Ovary (tissue), 9 donors: ENCODE measurements around the gene C11orf68. TPM values are rescaled to one million over a fixed set of nuclear protein-coding genes. Genes with fewer than 3 reads are reported as not detected.

Experiments used
- DNase-seq, 5 donors: peaks; one replicate each; pipeline ENCODE4 v3.0.0-alpha.2; 2019 to 2020
- H3K27ac ChIP-seq, 2 donors: fragments of 200-600 bp; one replicate each; pipeline versions ENCODE4 v1.5.1 to v1.8.0; 2019 to 2022
- H3K27me3 ChIP-seq: fragments of 200-600 bp; one replicate; pipeline ENCODE4 v1.8.0; 2022
- H3K36me3 ChIP-seq: fragments of 200-600 bp; sonication (generic); one replicate; pipeline ENCODE4 v1.5.1; 2019
- H3K4me1 ChIP-seq: one replicate; pipeline ENCODE4 v1.8.1; 2013; ENCODE audit warnings: mild to moderate bottlenecking, moderate library complexity; ENCODE audit not compliant: insufficient read depth
- H3K4me3 ChIP-seq: fragments of 200-600 bp; sonication (generic); one replicate; pipeline ENCODE4 v1.5.1; 2017
- H3K9me3 ChIP-seq, 2 donors: fragments of 200-600 bp in 1 of 2; sonication (generic) in 1 of 2; one replicate each; pipeline versions ENCODE4 v1.5.1 to v1.8.1; 2013 to 2019; ENCODE audit warnings: mild to moderate bottlenecking in 1 of 2, moderate library complexity in 1 of 2
- CTCF ChIP-seq, 3 donors: fragments of 450-650 bp in 2 of 3; fragments of 200-600 bp in 1 of 3; IDR thresholded peaks; one replicate each; pipeline versions ENCODE4 v1.5.1 to v1.8.0; 2016 to 2022; ENCODE audit warnings: antibody characterized with exemption in 3 of 3, mild to moderate bottlenecking in 1 of 3
- EP300 ChIP-seq: sonication (generic); formaldehyde crosslinking; IDR thresholded peaks from one replicate; pipeline ENCODE4 v1.6.1; 2017; ENCODE audit warnings: antibody characterized with exemption
- POLR2A ChIP-seq: fragments of 450-650 bp; IDR thresholded peaks from one replicate; pipeline ENCODE4 v1.6.1; 2017; ENCODE audit warnings: antibody characterized with exemption, mild to moderate bottlenecking, moderate library complexity
- WGBS, 3 donors: extraction: QIAGEN DNeasy Blood & Tissue Kit in 1 of 3; methylation state at CpG; one replicate each; pipeline versions ENCODE4 v1.1.5 to v1.1.7; 2013 to 2017; 5-methylcytosine and 5-hydroxymethylcytosine counted together
- intact Hi-C, 4 donors: fragments of 100-400 bp; cut with DNase I; formaldehyde crosslinking; loops; one replicate each; pipeline versions ENCODE4 v1.11.0 to v1.15.1; 2022 to 2023
- polyA plus RNA-seq, 2 donors: library from polyadenylated mRNA; stranded (reverse); fragments of 200-250 nt in 1 of 2; fragments of 350-450 nt in 1 of 2; fragmentation: Illumina TruSeq in 1 of 2; extraction: RNeasy Lipid Tissue Mini Kit (QIAGEN cat#74804) in 1 of 2; gene quantifications; one replicate each; pipeline ENCODE4 v1.2.3, GENCODE V29; 2013 to 2014
- total RNA-seq, 7 donors: library from RNA; depleted of rRNA in 2 of 7; stranded (reverse); fragments of >200 nt in 2 of 7; fragmentation: NEBNext Ultra II Directional in 3 of 7; extraction: Animal tissue kit (Norgen Biotek cat#: 25700) in 3 of 7; gene quantifications; one replicate each; pipeline versions ENCODE4 v1.1.0 to v1.2.4, GENCODE V29; 2016 to 2023
- donor health status: DM: no; HTN: no; CAD: no; lungs with moderate emphysema.
- donor health status: DM: no; HTN: no; CAD: no.
- donor health status: Bipolar disorder and iron deficiency.
- donor health status: DM: yes; HTN: yes; CAD: no.
- donor health status: DM: no; HTN: no; CAD: no.
- donor health status: DM: yes; HTN: yes; CAD: no.

Gene C11orf68
- total and polyA plus RNA-seq, 9 donors, result 13.7 to 70.5 (median 38.4) TPM

GRCh38 chr11:65868076-65868667 lies 50.7 kb downstream of the C11orf68 start:
- Histone ChIP-seq H3K36me3 (no peaks in the 10 kb centered on the region), H3K27me3 (no peaks in the 10 kb centered on the region), H3K9me3 (no peaks in the 10 kb centered on the region), H3K4me1 (peaks cover 2% of the 10 kb centered on the region), H3K4me3 (no peak overlapping the region), H3K27ac (no peak overlapping the region)
- DNase-seq, result peak in 3 of 5 donors; percentile 28 to 60 (median 53)
- intact Hi-C loops, result no loop called here
- TF ChIP-seq EP300, result no peak
- no peak for TF ChIP-seq POLR2A
- TF ChIP-seq CTCF (IDR thresholded peaks at IDR 0.05), result no peak
- 75 to 89% (median 79%) methylated on average over 18 to 19 of the region's 19 CpGs for WGBS, 3 donors

- no peak overlapping the region for H3K27ac ChIP-seq
- 53 to 60% (median 54%) methylated on average over 29 of the region's 29 CpGs for WGBS, 3 donors
- DNase-seq, result peak in 3 of 5 donors; percentile 38 to 49 (median 47)
- H3K27me3 ChIP-seq, result no peaks in the 10 kb centered on the region
- no peaks in the 10 kb centered on the region for H3K36me3 ChIP-seq
- H3K9me3 ChIP-seq, result no peaks in the 10 kb centered on the region
- intact Hi-C loops, result no loop called here
- TF ChIP-seq POLR2A (no peak), EP300 (no peak), CTCF (IDR thresholded peaks at IDR 0.05) (no peak)
- H3K4me1 ChIP-seq, result peaks cover 2% of the 10 kb centered on the region
- H3K4me3 ChIP-seq, result no peak overlapping the region
Measured at GRCh38 chr11:65867284-65868071, 51.4 kb downstream of the C11orf68 start.

Other genes with a start within 250 kb of the C11orf68 start
- 100 to 1,000 TPM in 1 of 7 donors, 10 to 100 TPM in 6; 64.5 to 110 (median 78.2) TPM for gene KAT5, start 206.8 kb downstream of the C11orf68 start, total RNA-seq
- gene KAT5, start 206.8 kb downstream of the C11orf68 start, polyA plus RNA-seq, result 10 to 100 TPM; 56.1 to 67.0 TPM
- gene RNASEH2C, start 198.3 kb downstream of the C11orf68 start, total RNA-seq, result 100 to 1,000 TPM in 1 of 7 donors, 10 to 100 TPM in 6; 42.5 to 154 (median 49.7) TPM
- gene RNASEH2C, start 198.3 kb downstream of the C11orf68 start, polyA plus RNA-seq, result 10 to 100 TPM; 17.9 to 67.2 TPM
- gene AP5B1, start 138.1 kb downstream of the C11orf68 start, total RNA-seq, result 10 to 100 TPM in 2 of 7 donors, 1 to 10 TPM in 5; 4.6 to 14.7 (median 8.6) TPM
- 1 to 10 TPM; 2.3 to 6.6 TPM for gene AP5B1, start 138.1 kb downstream of the C11orf68 start, polyA plus RNA-seq
- gene OVOL1, start 132.0 kb downstream of the C11orf68 start, total RNA-seq, result 1 to 10 TPM in 1 of 7 donors, under 1 TPM in 2, not detected in 4; 0.24 to 3.6 (median 0.31) TPM
- not detected for gene OVOL1, start 132.0 kb downstream of the C11orf68 start, polyA plus RNA-seq
- 1 to 10 TPM in 4 of 7 donors, under 1 TPM in 2, not detected in 1; 0.66 to 3.0 (median 1.6) TPM for gene SNX32, start 85.1 kb downstream of the C11orf68 start, total RNA-seq
- under 1 TPM; 0.40 to 0.80 TPM for gene SNX32, start 85.1 kb downstream of the C11orf68 start, polyA plus RNA-seq
- 100 to 1,000 TPM; 215 to 585 (median 476) TPM for gene CFL1, start 60.9 kb downstream of the C11orf68 start, total RNA-seq
- gene CFL1, start 60.9 kb downstream of the C11orf68 start, polyA plus RNA-seq, result 100 to 1,000 TPM; 327 to 693 TPM
- gene MUS81, start 58.6 kb downstream of the C11orf68 start, total RNA-seq, result 10 to 100 TPM; 36.9 to 87.0 (median 55.7) TPM
- gene MUS81, start 58.6 kb downstream of the C11orf68 start, polyA plus RNA-seq, result 10 to 100 TPM; 15.9 to 55.9 TPM
- gene EFEMP2, start 46.3 kb downstream of the C11orf68 start, total RNA-seq, result 100 to 1,000 TPM in 5 of 7 donors, 10 to 100 TPM in 2; 48.2 to 172 (median 144) TPM
- gene EFEMP2, start 46.3 kb downstream of the C11orf68 start, polyA plus RNA-seq, result 100 to 1,000 TPM in 1 of 2 donors, 10 to 100 TPM in 1; 46.6 to 109 TPM
- gene CTSW, start 39.2 kb downstream of the C11orf68 start, total RNA-seq, result 1 to 10 TPM in 2 of 7 donors, under 1 TPM in 5; 0.30 to 1.3 (median 0.81) TPM
- under 1 TPM; 0.75 to 0.91 TPM for gene CTSW, start 39.2 kb downstream of the C11orf68 start, polyA plus RNA-seq
- 10 to 100 TPM; 32.5 to 71.7 (median 44.2) TPM for gene FIBP, start 30.6 kb downstream of the C11orf68 start, total RNA-seq
- gene FIBP, start 30.6 kb downstream of the C11orf68 start, polyA plus RNA-seq, result 10 to 100 TPM; 40.1 to 74.2 TPM
- 10 to 100 TPM; 31.5 to 85.0 (median 58.1) TPM for gene CCDC85B, start 28.4 kb downstream of the C11orf68 start, total RNA-seq
- 10 to 100 TPM in 1 of 2 donors, not detected in 1; 41.5 TPM for gene CCDC85B, start 28.4 kb downstream of the C11orf68 start, polyA plus RNA-seq
- gene FOSL1, start 18.7 kb downstream of the C11orf68 start, total RNA-seq, result 1 to 10 TPM in 4 of 7 donors, under 1 TPM in 3; 0.61 to 9.4 (median 1.1) TPM
- 1 to 10 TPM in 1 of 2 donors, under 1 TPM in 1; 0.94 to 1.0 TPM for gene FOSL1, start 18.7 kb downstream of the C11orf68 start, polyA plus RNA-seq
- 10 to 100 TPM; 40.2 to 84.4 (median 78.3) TPM for gene DRAP1, start 364 bp upstream of the C11orf68 start, total RNA-seq
- 10 to 100 TPM; 22.2 to 86.7 TPM for gene DRAP1, start 364 bp upstream of the C11orf68 start, polyA plus RNA-seq
- gene TSGA10IP, start 26.4 kb upstream of the C11orf68 start, total RNA-seq, result not detected
- gene TSGA10IP, start 26.4 kb upstream of the C11orf68 start, polyA plus RNA-seq, result not detected
- gene SART1, start 42.7 kb upstream of the C11orf68 start, total RNA-seq, result 10 to 100 TPM; 41.4 to 64.9 (median 57.0) TPM
- gene SART1, start 42.7 kb upstream of the C11orf68 start, polyA plus RNA-seq, result 10 to 100 TPM in 1 of 2 donors, 1 to 10 TPM in 1; 8.8 to 52.4 TPM
- 10 to 100 TPM; 15.2 to 42.1 (median 30.2) TPM for gene EIF1AD, start 83.1 kb upstream of the C11orf68 start, total RNA-seq
- gene EIF1AD, start 83.1 kb upstream of the C11orf68 start, polyA plus RNA-seq, result 10 to 100 TPM; 21.3 to 31.7 TPM
- gene BANF1, start 83.4 kb upstream of the C11orf68 start, total RNA-seq, result 100 to 1,000 TPM in 5 of 7 donors, 10 to 100 TPM in 2; 42.1 to 268 (median 161) TPM
- 100 to 1,000 TPM; 207 to 222 TPM for gene BANF1, start 83.4 kb upstream of the C11orf68 start, polyA plus RNA-seq
- 10 to 100 TPM in 1 of 7 donors, under 1 TPM in 4, not detected in 2; 0.32 to 25.4 (median 0.84) TPM for gene CST6, start 92.9 kb upstream of the C11orf68 start, total RNA-seq
- under 1 TPM in 1 of 2 donors, not detected in 1; 0.30 TPM for gene CST6, start 92.9 kb upstream of the C11orf68 start, polyA plus RNA-seq
- gene CATSPER1, start 107.4 kb upstream of the C11orf68 start, total RNA-seq, result under 1 TPM in 1 of 7 donors, not detected in 6; 0.25 TPM
- not detected for gene CATSPER1, start 107.4 kb upstream of the C11orf68 start, polyA plus RNA-seq
- 1 to 10 TPM in 1 of 7 donors, under 1 TPM in 3, not detected in 3; 0.20 to 3.3 (median 0.70) TPM for gene GAL3ST3, start 130.1 kb upstream of the C11orf68 start, total RNA-seq
- gene GAL3ST3, start 130.1 kb upstream of the C11orf68 start, polyA plus RNA-seq, result under 1 TPM in 1 of 2 donors, not detected in 1; 0.08 TPM
- 100 to 1,000 TPM; 113 to 199 (median 189) TPM for gene SF3B2, start 133.3 kb upstream of the C11orf68 start, total RNA-seq
- 100 to 1,000 TPM; 132 to 203 TPM for gene SF3B2, start 133.3 kb upstream of the C11orf68 start, polyA plus RNA-seq
- 10 to 100 TPM; 22.4 to 83.9 (median 73.9) TPM for gene PACS1, start 151.2 kb upstream of the C11orf68 start, total RNA-seq
- 10 to 100 TPM; 31.3 to 92.9 TPM for gene PACS1, start 151.2 kb upstream of the C11orf68 start, polyA plus RNA-seq